Spleen (tissue), 11 donors: ENCODE results near the gene LATS1. TPM values are rescaled to one million over a fixed set of nuclear protein-coding genes. Genes with fewer than 3 reads are reported as not detected.

Experiments
- DNase-seq: peaks from one replicate; pipeline ENCODE4 v3.0.0-alpha.2; 2020
- H3K27ac ChIP-seq, 8 donors: fragments of 200-600 bp; sonication (generic) in 7 of 8; 1 replicate in 4 of 8; 2 replicates in 4 of 8; pipeline versions ENCODE4 v1.5.0 to v1.8.0; 2016 to 2021; ENCODE audit warnings: inconsistent platforms in 4 of 8, mild to moderate bottlenecking in 4 of 8, moderate library complexity in 1 of 8
- H3K27me3 ChIP-seq, 7 donors: fragments of 200-600 bp; sonication (generic) in 6 of 7; replicated peaks in 1 of 7; 1 replicate in 4 of 7; 2 replicates in 3 of 7; pipeline versions ENCODE4 v1.5.0 to v1.8.0; 2016 to 2021; ENCODE audit warnings: inconsistent platforms in 3 of 7, mild to moderate bottlenecking in 1 of 7
- H3K36me3 ChIP-seq, 6 donors: fragments of 200-600 bp; sonication (generic) in 5 of 6; 1 replicate in 4 of 6; 2 replicates in 2 of 6; pipeline versions ENCODE4 v1.5.0 to v1.8.0; 2016 to 2021; ENCODE audit warnings: inconsistent platforms in 2 of 6
- H3K4me1 ChIP-seq, 6 donors: fragments of 200-600 bp; sonication (generic) in 5 of 6; 1 replicate in 3 of 6; 2 replicates in 3 of 6; pipeline versions ENCODE4 v1.5.0 to v1.8.0; 2016 to 2021; ENCODE audit warnings: inconsistent platforms in 3 of 6
- H3K4me3 ChIP-seq, 8 donors: fragments of 200-600 bp; sonication (generic) in 7 of 8; 1 replicate in 4 of 8; 2 replicates in 4 of 8; pipeline versions ENCODE4 v1.5.0 to v1.8.0; 2016 to 2021; ENCODE audit warnings: inconsistent platforms in 4 of 8, mild to moderate bottlenecking in 4 of 8, moderate library complexity in 2 of 8
- H3K9me3 ChIP-seq, 8 donors: fragments of 200-600 bp; sonication (generic) in 7 of 8; 1 replicate in 4 of 8; 2 replicates in 4 of 8; pipeline versions ENCODE4 v1.5.0 to v1.8.0; 2016 to 2021; ENCODE audit warnings: inconsistent platforms in 4 of 8
- POLR2A ChIP-seq, 3 donors: fragments of 450-650 bp; IDR thresholded peaks; one replicate each; pipeline ENCODE4 v1.5.1; 2017; ENCODE audit warnings: antibody characterized with exemption in 3 of 3, mild to moderate bottlenecking in 1 of 3
- POLR2AphosphoS5 ChIP-seq, 3 donors: sonication (generic); formaldehyde crosslinking; IDR thresholded peaks; one replicate each; pipeline ENCODE4 v1.5.1; 2017; ENCODE audit warnings: antibody characterized with exemption in 3 of 3
- WGBS, 5 donors: extraction: QIAGEN DNeasy Blood & Tissue Kit in 3 of 5; methylation state at CpG; one replicate each; pipeline versions ENCODE4 v1.1.5 to v1.1.7; 2013 to 2018; 5-methylcytosine and 5-hydroxymethylcytosine counted together
- intact Hi-C: fragments of 100-400 bp; cut with DNase I; formaldehyde crosslinking; loops from one replicate; pipeline ENCODE4 v1.15.0; 2023; ENCODE audit warnings: low total_unique reads
- polyA plus RNA-seq, 3 donors: library from polyadenylated mRNA; stranded (reverse); fragments of 200-250 nt; gene quantifications; one replicate each; pipeline ENCODE4 v1.2.1, GENCODE V29; 2013
- total RNA-seq, 7 donors: library from RNA; depleted of rRNA in 3 of 7; stranded (reverse); fragments of >200 nt in 3 of 7; fragmentation: NEBNext Ultra II Directional in 4 of 7; extraction: Animal tissue kit (Norgen Biotek cat#: 25700) in 4 of 7; gene quantifications; one replicate each; pipeline versions ENCODE4 v1.1.0 to v1.2.1, GENCODE V29; 2016 to 2021
- TF ChIP-seq, protein P1 (sequence below), 11 experiments: fragments of 200-600 bp in 7 of 11; fragments of 450-650 bp in 4 of 11; sonication (generic) in 4 of 11; IDR thresholded peaks in 8 of 11; conservative IDR thresholded peaks in 3 of 11; 1 replicate in 7 of 11; 2 replicates in 4 of 11; pipeline versions ENCODE4 v1.4.0 to v1.8.0; 2016 to 2021; ENCODE audit warnings: antibody characterized with exemption in 11 of 11, inconsistent platforms in 4 of 11, mild to moderate bottlenecking in 1 of 11
- donor health status: healthy with polysubstance abuse.
- donor health status: DM: no; HTN: no; CAD: no; lungs with moderate emphysema.
- donor health status: DM: no; HTN: no; CAD: no.
- donor health status: Bipolar disorder and iron deficiency.
- donor health status: healthy.
- donor health status: DM: no; HTN: no; CAD: no.
- donor health status: DM: yes; HTN: yes; CAD: no.

Gene LATS1
- total and polyA plus RNA-seq, 10 donors = 5.0 to 40.9 (median 33.5) TPM

DNA sequence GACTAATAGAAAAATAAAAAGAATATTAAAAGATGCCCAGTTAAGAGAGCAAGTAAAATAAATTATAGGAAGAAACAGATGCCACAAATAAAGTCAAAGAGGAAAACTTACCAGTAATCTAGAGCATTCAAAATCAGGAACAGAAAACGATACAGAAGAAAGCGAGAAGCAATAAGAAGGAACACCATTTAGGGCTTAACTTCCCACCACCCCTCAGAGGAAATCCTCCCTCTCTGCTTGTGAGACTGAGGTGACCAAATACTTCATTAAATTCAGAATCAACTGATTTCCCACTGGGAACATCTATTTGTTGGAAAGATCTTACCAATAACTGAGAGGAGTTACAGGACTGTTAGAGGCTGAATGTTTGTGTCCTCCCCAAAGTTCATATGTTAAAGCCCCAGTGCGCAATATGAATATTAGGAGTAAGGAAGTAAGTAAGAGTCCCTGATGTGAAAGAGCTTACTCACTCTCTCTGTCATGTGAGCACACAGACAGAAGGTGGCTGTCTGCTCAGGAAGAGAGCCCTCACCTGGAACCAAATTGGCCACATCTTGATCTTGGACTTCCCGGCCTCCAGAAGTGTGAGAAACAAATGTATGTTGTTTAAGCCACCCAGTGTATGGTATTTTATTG is 88.9 kb downstream of the LATS1 start:
- peaks cover 0 to 80% (median 15%) of the 10 kb centered on the region in 6 donors for H3K36me3 ChIP-seq
- TF ChIP-seq POLR2A (IDR thresholded peaks at IDR 0.05) = no peak
- TF ChIP-seq, protein P1, sequence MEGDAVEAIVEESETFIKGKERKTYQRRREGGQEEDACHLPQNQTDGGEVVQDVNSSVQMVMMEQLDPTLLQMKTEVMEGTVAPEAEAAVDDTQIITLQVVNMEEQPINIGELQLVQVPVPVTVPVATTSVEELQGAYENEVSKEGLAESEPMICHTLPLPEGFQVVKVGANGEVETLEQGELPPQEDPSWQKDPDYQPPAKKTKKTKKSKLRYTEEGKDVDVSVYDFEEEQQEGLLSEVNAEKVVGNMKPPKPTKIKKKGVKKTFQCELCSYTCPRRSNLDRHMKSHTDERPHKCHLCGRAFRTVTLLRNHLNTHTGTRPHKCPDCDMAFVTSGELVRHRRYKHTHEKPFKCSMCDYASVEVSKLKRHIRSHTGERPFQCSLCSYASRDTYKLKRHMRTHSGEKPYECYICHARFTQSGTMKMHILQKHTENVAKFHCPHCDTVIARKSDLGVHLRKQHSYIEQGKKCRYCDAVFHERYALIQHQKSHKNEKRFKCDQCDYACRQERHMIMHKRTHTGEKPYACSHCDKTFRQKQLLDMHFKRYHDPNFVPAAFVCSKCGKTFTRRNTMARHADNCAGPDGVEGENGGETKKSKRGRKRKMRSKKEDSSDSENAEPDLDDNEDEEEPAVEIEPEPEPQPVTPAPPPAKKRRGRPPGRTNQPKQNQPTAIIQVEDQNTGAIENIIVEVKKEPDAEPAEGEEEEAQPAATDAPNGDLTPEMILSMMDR (IDR thresholded peaks at IDR 0.05 in 8 of 11, conservative IDR thresholded peaks at IDR 0.05 in 3 of 11) = no peak
- 53 to 64% (median 59%) methylated on average over 4 of the region's 4 CpGs for WGBS, 5 donors

DNA sequence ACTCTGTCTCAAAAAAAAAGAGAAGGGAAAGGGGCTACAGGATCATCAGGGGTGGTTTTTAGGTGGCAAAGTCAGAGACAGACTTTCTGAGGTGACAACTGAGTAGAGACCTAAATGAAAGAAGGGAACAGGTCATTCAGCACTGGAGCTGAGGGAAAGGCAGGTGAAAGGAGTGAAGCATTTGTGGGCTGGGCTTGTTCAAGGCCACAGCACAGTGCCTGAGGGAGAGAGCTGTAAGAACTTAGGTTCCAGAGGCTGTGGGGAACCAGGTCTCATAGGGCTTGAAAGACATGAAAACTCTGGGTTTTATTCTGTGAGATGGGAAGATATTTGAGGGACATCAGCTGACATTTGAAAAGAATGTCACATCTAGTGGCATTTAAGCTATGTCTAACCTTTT is 90.2 kb downstream of the LATS1 start:
- DNase-seq = no peak
- Histone ChIP-seq H3K4me3 (no peak overlapping the region), H3K27ac (no peak overlapping the region), H3K4me1 (peaks cover 0 to 17% (median 3%) of the 10 kb centered on the region in 6 donors), H3K36me3 (peaks cover 2 to 82% (median 20%) of the 10 kb centered on the region in 6 donors), H3K9me3 (no peaks in the 10 kb centered on the region), H3K27me3 (no peaks in the 10 kb centered on the region)
- intact Hi-C loops = no loop called here
- TF ChIP-seq POLR2A (IDR thresholded peaks at IDR 0.05) (no peak), POLR2AphosphoS5 (IDR thresholded peaks at IDR 0.05) (no peak)
- TF ChIP-seq, protein P1 (IDR thresholded peaks at IDR 0.05 in 8 of 11, conservative IDR thresholded peaks at IDR 0.05 in 3 of 11) = no peak

More for the DNA sequence above, 88.9 kb downstream of the LATS1 start:
- Histone ChIP-seq H3K27ac (peak overlapping the region in 5 of 8 donors; percentile 2 to 53 (median 37)), H3K9me3 (no peaks in the 10 kb centered on the region), H3K27me3 (no peaks in the 10 kb centered on the region), H3K4me3 (no peak overlapping the region), H3K4me1 (peaks cover 0 to 17% (median 3%) of the 10 kb centered on the region in 6 donors)
- intact Hi-C loops = no loop called here
- DNase-seq = no peak

DNA sequence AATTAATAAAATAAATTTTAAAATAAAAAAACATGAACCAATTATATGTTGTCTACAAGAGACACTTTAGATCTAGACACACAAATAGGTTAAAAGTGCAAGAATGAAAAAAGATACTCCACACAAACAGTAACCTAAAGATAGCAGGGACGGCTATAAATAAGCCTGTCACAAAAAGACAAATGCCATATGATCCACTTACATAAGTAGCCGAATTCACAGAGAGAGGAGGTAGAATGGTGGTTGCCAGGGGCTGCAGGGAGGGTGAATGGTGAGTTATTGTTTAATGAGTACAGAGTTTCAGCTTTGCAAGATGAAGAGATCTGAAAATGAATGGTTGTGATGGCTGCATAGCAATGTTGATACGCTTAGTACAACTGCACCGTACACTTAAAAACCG is 102.1 kb downstream of the LATS1 start:
- WGBS, 5 donors = 68 to 93% (median 74%) methylated on average over 5 of the region's 5 CpGs
- Histone ChIP-seq H3K27me3 (no peaks in the 10 kb centered on the region), H3K27ac (no peak overlapping the region), H3K9me3 (peaks cover 0 to 20% (median 11%) of the 10 kb centered on the region in 8 donors), H3K4me1 (no peaks in the 10 kb centered on the region), H3K36me3 (peaks cover 0 to 75% (median 16%) of the 10 kb centered on the region in 6 donors), H3K4me3 (no peak overlapping the region)
- intact Hi-C loops = no loop called here
- TF ChIP-seq, protein P1 (IDR thresholded peaks at IDR 0.05 in 8 of 11, conservative IDR thresholded peaks at IDR 0.05 in 3 of 11) = no peak
- TF ChIP-seq POLR2A (IDR thresholded peaks at IDR 0.05) (no peak), POLR2AphosphoS5 (IDR thresholded peaks at IDR 0.05) (no peak)
- no peak for DNase-seq

DNA sequence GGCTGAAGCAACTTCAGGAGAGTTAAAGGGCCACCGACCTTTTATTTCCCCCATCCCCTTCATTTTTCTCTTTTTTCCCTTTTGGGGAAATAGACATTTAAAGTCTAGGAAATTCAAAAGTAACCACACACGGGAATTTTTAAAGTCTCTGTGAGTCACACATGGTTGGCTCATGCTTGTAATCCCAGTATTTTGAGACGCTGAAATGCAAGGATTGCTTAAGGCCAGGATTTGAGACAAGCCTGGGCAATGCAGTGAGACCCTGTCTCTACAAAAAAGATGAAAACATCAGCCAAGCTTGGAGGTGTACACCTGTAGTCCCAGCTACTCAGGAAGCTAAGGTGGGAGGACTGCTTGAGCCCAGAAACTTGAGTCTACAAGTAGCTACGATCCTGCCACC is 103.6 kb downstream of the LATS1 start:
- no peaks in the 10 kb centered on the region for H3K4me1 ChIP-seq
- H3K36me3 ChIP-seq = peaks cover 0 to 70% (median 8%) of the 10 kb centered on the region in 6 donors
- no peak overlapping the region for H3K27ac ChIP-seq
- intact Hi-C loops = no loop called here
- H3K27me3 ChIP-seq = no peaks in the 10 kb centered on the region
- TF ChIP-seq, protein P1 (IDR thresholded peaks at IDR 0.05 in 8 of 11, conservative IDR thresholded peaks at IDR 0.05 in 3 of 11) = no peak
- TF ChIP-seq POLR2A (IDR thresholded peaks at IDR 0.05) (no peak), POLR2AphosphoS5 (IDR thresholded peaks at IDR 0.05) (no peak)
- 86 to 96% (median 90%) methylated on average over 4 of the region's 4 CpGs for WGBS, 5 donors
- no peak overlapping the region for H3K4me3 ChIP-seq
- DNase-seq = no peak
- peaks cover 0 to 20% (median 11%) of the 10 kb centered on the region in 8 donors for H3K9me3 ChIP-seq
